Measurements from ENCODE around the gene KICS2.

Gene KICS2

DNA sequence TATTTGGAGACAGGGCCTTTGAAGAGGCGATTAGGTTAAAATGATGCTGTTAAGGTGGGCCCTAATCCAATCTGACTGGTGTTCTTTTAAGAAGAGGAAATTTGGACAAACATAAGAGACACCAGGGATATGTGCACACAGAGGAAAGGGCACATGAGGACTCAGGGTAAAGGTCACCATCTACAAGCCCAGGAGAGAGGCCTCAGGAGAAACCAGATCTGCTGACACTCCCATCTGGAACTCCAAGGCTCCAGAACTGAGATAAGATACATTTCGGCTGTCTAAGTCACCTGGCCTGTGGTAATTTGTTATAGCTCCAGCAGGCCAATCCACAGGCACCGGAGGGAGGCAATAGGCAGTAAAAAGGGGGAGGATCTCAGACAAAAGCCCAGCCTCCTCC is 48.6 kb downstream of the KICS2 start:
- DNase-seq (ENCODE audit: low read depth), result no peak

All from stimulated activated CD8-positive, alpha-beta memory T cell treated with anti-CD3 and anti-CD28 coated beads, Interleukin-12 subunit alpha, Interleukin-12 subunit beta, amount 100 ng/mL, for 4 hours (primary cell).